Psoas muscle (tissue), 8 donors: ENCODE data around the gene LRG1. TPM values are rescaled to one million over a fixed set of nuclear protein-coding genes. Genes with fewer than 3 reads are reported as not detected.
A peak's percentile ranks its signal among the peaks of the same experiment; 100 is the strongest.

Experiments used
- ATAC-seq, 4 donors: fragments of 200-7000 bp; cut with Tn5 transposase; one replicate each; pipeline ENCODE4 v1.9.1; 2020; ENCODE audit warnings: moderate library complexity in 3 of 4, mild to moderate bottlenecking in 2 of 4
- DNase-seq, 2 donors: peaks; one replicate each; pipeline ENCODE4 v3.0.0-alpha.2; 2020
- H3K27ac ChIP-seq: fragments of 200-600 bp; one replicate; pipeline ENCODE4 v1.8.0; 2022
- H3K27me3 ChIP-seq, 3 donors: fragments of 200-600 bp in 1 of 3; one replicate each; pipeline versions ENCODE4 v1.6.1 to v1.8.0; 2013 to 2022; ENCODE audit warnings: low read length in 2 of 3, mild to moderate bottlenecking in 2 of 3, moderate library complexity in 1 of 3; ENCODE audit not compliant: insufficient read depth in 3 of 3
- H3K36me3 ChIP-seq, 2 donors: fragments of 200-600 bp in 1 of 2; one replicate each; pipeline versions ENCODE4 v1.6.1 to v1.8.0; 2013 to 2022; ENCODE audit warnings: low read depth in 1 of 2, mild to moderate bottlenecking in 1 of 2, moderate library complexity in 1 of 2; ENCODE audit not compliant: insufficient read depth in 1 of 2
- H3K4me1 ChIP-seq: fragments of 200-600 bp; one replicate; pipeline ENCODE4 v1.8.0; 2022
- H3K4me3 ChIP-seq: fragments of 200-600 bp; one replicate; pipeline ENCODE4 v1.8.0; 2022; ENCODE audit warnings: mild to moderate bottlenecking
- H3K9me3 ChIP-seq: fragments of 200-600 bp; one replicate; pipeline ENCODE4 v1.8.0; 2022
- CTCF ChIP-seq: fragments of 200-600 bp; IDR thresholded peaks from one replicate; pipeline ENCODE4 v1.8.0; 2022; ENCODE audit warnings: antibody characterized with exemption
- WGBS, 3 donors: extraction: QIAGEN DNeasy Blood & Tissue Kit; methylation state at CpG; one replicate each; pipeline versions ENCODE4 v1.1.6 to v1.1.7; 2013; 5-methylcytosine and 5-hydroxymethylcytosine counted together
- intact Hi-C, 2 donors: fragments of 100-400 bp; cut with DNase I; formaldehyde crosslinking; loops; one replicate each; pipeline versions ENCODE4 v1.11.0 to v1.14.2; 2022
- polyA plus RNA-seq, 3 donors: library from polyadenylated mRNA; stranded (reverse); fragments of 200-250 nt; gene quantifications; one replicate each; pipeline ENCODE4 v1.2.3, GENCODE V29; 2013
- total RNA-seq, 4 donors: library from RNA; stranded (reverse); fragmentation: NEBNext Ultra II Directional in 2 of 4; extraction: Animal tissue kit (Norgen Biotek cat#: 25700) in 2 of 4; gene quantifications; one replicate each; pipeline versions ENCODE4 v1.2.1 to v1.2.4, GENCODE V29; 2021 to 2023
- donor health status: healthy with polysubstance abuse.
- donor health status: DM: no; HTN: no; CAD: no; lungs with moderate emphysema.
- donor health status: Bipolar disorder and iron deficiency.
- donor health status: healthy.
- donor health status: DM: yes; HTN: yes; CAD: no.
- donor health status: DM: no; HTN: no; CAD: no.
- donor health status: DM: no; HTN: no; CAD: no.
- donor health status: DM: yes; HTN: yes; CAD: no.

Gene LRG1
- total and polyA plus RNA-seq, 7 donors: 0.09 to 1.8 (median 0.42) TPM; not detected in 1

- Histone ChIP-seq H3K4me1 (peaks cover 39% of the 10 kb centered on the region), H3K36me3 (no peaks in the 10 kb centered on the region), H3K4me3 (no peak overlapping the region), H3K9me3 (peaks cover 4% of the 10 kb centered on the region), H3K27me3 (no peaks in the 10 kb centered on the region), H3K27ac (peak overlapping the region; percentile 90)
- intact Hi-C loops: loop anchor here in 1 of 2 donors (5.0 kb wide), 1 partner anchor 101 kb away; the partner anchor contains the start of gene TNFAIP8L1
- WGBS, 3 donors: 12 to 26% (median 21%) methylated on average over 5 of the region's 5 CpGs
- TF ChIP-seq CTCF: no peak
- ATAC-seq: peak; percentile 28 to 62 (median 50)
- DNase-seq: no peak
Measured at GRCh38 chr19:4536798-4537197, 3.0 kb downstream of the LRG1 start.

DNA sequence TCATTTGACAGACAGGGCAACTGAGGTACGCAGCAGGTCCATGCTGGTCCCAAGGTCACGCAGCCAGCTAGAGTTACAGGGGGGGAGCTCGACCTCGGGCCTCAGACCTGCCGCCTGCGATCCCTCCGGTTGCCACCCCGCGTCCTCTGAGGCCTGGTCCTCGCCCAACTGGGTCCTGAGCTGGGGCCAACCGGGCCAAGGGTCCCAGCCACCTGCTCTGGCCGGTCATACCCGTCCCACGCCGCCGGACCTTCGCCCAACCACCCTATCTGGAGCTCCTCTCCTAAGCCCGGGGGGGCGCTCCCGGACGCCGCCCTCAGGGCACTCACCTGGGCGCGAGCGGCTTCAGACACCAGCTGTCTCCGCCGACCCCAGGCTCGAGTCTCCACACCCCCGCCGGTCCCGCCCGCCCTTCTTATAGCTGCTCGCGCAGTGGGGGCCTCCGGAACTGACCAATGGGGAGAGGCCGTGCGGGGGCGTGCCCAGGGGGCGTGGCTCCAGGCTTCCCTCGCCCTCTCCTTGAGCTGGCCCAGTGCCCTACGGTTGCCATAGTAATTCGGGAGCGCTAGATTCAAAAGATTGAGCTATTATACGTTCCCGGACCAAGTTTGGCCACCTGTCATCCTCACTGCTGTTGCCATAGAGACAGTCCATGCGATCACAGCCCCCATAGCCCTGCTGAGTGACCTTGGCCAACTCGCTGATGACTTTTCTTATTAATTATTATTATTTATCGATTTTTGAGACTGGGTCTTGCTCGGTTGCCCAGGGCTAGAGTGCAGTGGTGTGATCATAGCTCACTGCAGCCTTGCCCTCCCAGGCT is 4.8 kb downstream of the LRG1 start, which contains the start of gene PLIN5:
Gene PLIN5 (minus strand): TSS at position 389 of the 823 bp plus-strand sequence. CDS start 1,150 bp downstream, outside the sequence.
- DNase-seq (peak; percentile 84 to 95), ATAC-seq (peak; percentile 77 to 84 (median 82))
- H3K36me3 ChIP-seq: no peaks in the 10 kb centered on the region
- peak within 1 kb of the TSS; percentile 90 for H3K27ac ChIP-seq
- no peaks in the 10 kb centered on the region for H3K27me3 ChIP-seq
- 6 to 10% (median 6%) methylated on average over 43 to 49 of the region's 49 CpGs for WGBS, 3 donors
- H3K4me1 ChIP-seq: peaks cover 39% of the 10 kb centered on the region
- TF ChIP-seq CTCF: no peak
- H3K4me3 ChIP-seq: peak within 1 kb of the TSS; percentile 66
- intact Hi-C loops: loop anchor here in 1 of 2 donors (5.0 kb wide), 1 partner anchor 102 kb away; the partner anchor contains the start of gene TNFAIP8L1
- H3K9me3 ChIP-seq: no peaks in the 10 kb centered on the region

GRCh38 chr19:4533835-4534424 is 5.9 kb downstream of the LRG1 start:
- WGBS, 3 donors: 79 to 82% (median 81%) methylated on average over 9 of the region's 9 CpGs
- intact Hi-C loops: no loop called here
- Histone ChIP-seq H3K36me3 (peaks cover 0 to 4% of the 10 kb centered on the region in 2 donors), H3K27ac (peak overlapping the region; percentile 90), H3K27me3 (no peaks in the 10 kb centered on the region), H3K4me1 (peaks cover 39% of the 10 kb centered on the region), H3K4me3 (peak overlapping the region; percentile 66), H3K9me3 (no peaks in the 10 kb centered on the region)
- no peak for ATAC-seq
- TF ChIP-seq CTCF: no peak
- no peak for DNase-seq

- intact Hi-C loops: no loop called here
- H3K27me3 ChIP-seq: no peaks in the 10 kb centered on the region
- peaks cover 0 to 10% of the 10 kb centered on the region in 2 donors for H3K36me3 ChIP-seq
- no peaks in the 10 kb centered on the region for H3K9me3 ChIP-seq
- H3K4me3 ChIP-seq: peak overlapping the region; percentile 66
- no peak for TF ChIP-seq CTCF
- peaks cover 38% of the 10 kb centered on the region for H3K4me1 ChIP-seq
- ATAC-seq: no peak
- 75 to 78% (median 76%) methylated on average over 9 of the region's 9 CpGs for WGBS, 3 donors
- H3K27ac ChIP-seq: peak overlapping the region; percentile 90
- no peak for DNase-seq
Measured at GRCh38 chr19:4533334-4533733, 6.5 kb downstream of the LRG1 start.
